SIG-M5 treated with dmso at 0.1 percent for 504 hours (cell line): ENCODE measurements around the gene TRAP1.

Source experiments
- DNase-seq: peaks from one replicate; lab custom pipeline; 2025; ENCODE audit not compliant: unreplicated experiment; lab: John Stamatoyannopoulos, UW

TRAP1 gene

DNA sequence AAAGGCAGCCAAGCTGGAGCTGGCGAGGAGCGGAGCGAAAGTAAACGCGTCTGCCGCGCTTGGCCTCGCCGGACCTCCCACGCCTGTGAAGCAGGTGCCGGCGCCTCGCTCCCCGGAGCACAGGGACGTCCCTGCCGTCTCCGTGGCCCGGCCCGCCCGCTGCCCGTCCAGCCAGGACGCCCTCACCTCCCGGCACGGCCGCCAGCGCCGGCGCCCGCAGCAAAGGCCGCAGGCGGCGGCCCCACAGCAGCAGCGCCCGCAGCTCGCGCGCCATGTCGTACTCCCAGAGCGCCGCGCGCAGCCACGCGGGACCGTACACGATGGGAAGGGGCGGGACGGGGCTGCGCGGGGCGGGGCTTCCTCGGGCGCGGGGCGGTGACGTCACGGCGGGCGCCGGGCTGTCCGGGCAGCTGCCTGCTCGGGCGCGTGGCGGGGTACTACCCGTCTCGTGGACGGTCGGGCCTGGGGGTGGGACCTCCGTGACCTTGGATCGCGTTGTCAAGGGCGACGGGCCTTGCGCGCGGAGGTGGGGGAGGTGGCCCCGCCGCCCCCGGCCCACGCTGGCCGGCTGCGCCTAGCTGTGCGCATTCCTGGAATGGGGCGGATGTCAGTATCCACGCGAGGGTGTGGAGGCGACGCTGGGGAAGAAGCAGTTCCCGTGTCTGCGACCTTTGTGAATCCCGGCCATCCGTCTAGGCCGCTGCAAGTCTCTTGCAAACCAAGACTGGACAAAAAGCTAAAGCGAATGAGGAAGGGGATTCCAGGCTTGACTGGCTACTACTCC lies at the start of gene TRAP1:
Gene TRAP1, minus strand, starts transcription at position 290 of the 784 bp plus-strand sequence. Its CDS starts 16 bp downstream, at position 274.
- DNase-seq: peak; percentile 70

DNA sequence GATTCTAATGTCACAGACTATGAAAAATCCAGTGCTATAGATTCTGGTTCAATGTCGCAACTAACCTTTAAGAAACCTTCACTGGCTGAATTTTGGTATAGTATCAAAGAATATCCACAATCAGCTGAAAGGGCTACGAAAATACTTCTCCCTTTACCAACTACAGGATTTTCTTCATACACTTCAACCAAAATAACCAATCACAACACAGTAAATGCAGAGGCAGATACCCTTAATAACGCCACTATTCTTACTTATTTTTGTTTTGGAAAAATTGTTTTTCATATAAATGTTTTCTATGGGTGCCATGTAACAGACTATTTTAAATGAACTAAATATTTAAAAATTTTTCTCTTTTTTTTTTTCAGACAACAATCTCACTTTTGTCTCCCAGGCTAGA lies 48.9 kb upstream of the TRAP1 start:
- DNase-seq: no peak

DNA sequence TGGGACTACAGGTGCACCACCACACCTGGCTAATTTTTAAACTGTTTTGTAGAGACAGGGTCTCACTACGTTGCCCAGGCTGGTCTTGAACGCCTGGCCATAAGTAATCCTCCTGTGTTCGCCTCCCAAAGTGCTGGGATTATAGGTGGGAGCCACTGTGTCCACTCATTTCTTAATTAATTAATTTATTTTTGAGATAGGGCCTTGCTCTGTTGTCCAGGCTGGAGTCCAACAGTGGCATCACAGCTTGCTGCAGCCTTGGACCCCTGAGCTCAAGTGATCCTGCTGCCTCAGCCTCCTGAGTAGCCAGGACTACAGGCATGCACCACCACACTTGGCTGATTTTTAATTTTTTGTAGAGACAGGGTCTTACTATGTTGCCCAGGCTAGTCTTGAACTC lies 47.1 kb upstream of the TRAP1 start:
- no peak for DNase-seq

- DNase-seq: no peak
These were observed 44.9 kb upstream of the TRAP1 start for GRCh38 chr16:3762107-3762750.

DNA sequence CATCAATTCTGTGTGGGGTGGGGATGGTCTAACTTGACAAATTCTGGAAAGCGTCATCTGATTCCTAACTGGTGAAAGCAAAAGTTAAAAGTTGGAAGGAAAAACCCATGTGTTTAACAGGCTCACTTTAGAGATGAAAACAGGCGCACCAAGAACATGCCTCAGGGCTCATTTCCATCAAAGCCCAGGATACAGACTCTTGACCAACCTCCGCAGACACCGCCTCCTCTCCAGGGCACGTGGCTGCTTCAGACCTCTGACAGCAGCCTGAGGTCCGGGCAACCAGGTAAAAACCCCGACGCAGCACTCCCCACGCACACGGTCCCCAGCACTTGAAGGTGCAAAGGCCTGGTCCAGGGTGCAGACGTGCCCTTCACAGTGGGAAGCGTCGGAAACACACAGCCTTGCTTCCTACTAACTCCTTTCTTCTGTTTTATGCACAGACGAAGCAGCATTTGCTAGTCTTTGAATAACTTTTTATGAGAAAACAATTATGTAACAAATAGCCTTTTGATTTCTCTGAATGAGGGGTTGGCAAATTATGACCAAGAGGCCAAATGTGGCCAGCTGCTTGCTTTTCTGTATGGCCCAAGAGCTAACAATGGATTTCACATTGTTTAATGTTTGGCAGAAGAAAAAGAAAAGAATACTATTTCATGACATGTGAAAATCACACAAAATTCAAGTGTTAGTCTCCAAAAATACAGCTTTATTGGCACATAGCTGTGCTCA lies 44.2 kb upstream of the TRAP1 start:
- DNase-seq: no peak

DNA sequence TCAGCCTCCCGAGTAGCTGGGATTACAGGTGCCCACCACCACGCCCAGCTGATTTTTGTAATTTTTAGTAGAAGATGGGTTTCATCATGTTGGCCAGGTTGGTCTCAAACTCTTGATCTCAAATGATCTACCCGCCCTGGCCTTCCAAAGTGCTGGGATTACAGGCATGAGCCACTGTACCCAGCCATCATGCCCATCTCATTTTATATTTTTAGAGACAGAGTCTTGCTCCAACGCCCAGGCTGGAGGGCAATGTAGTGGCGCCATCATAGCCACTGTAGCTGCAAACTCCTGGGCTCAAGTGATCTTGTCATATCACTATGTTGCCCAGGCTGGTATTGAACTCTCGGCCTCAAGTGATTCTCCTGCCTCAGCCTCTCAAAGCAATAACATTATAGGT lies 43.2 kb upstream of the TRAP1 start:
- DNase-seq: no peak

DNA sequence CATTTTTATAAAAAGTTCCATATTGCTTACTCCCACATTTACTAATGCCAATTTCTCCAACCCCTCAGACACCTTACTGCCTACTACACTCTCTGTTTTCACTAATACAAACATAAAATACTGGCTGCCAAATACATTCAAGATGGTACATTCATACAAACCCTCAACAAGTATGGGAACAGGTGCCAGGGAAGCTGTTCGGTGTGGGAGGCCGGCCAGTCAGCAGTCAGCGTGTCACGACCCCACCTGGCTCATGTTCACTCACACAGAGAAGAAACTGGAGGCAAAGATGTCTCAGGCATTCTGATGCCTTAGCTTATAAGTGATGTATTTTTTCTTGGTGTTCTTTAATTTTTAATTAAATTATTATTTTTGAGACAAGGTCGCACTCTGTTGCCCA lies 42.4 kb upstream of the TRAP1 start:
- DNase-seq: no peak

DNA sequence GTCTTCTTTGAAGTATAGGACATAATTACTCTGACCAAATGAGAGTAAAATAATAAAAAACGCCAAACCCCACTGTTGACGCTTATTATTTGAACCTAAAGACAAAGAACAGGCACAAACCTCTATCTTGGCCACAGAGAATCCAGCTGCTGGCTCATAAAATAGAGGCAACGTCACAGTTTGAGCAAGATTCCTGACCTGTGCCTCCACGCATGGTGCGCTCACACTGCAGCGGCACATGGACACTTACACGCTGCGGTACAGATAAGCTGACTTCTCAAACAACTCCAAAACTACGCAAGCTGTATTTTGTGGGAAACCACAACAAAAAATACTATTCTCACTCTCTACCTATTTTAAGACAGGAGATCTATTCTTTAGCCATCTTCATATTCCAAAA lies 38.8 kb upstream of the TRAP1 start:
- no peak for DNase-seq

GRCh38 chr16:3755249-3755648 lies 37.9 kb upstream of the TRAP1 start:
- no peak for DNase-seq

DNA sequence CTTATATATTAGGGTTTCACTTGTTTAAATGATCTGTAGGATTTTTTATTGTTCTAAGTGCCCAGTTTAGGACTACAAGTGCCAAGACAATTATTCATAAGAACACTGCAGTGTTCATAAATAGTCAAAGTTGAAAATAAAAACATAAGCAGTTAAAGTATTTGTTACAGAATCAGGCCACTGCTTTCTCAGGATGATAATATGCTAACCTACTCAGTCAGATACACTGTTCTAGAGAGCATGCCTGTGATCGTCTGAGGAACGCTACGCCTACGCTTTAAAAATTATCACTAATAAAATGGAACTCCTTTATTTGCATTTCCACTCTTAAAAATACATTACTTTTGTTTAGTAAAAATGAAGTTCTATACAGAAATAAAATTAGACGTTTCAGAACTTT lies 37.4 kb upstream of the TRAP1 start:
- no peak for DNase-seq

GRCh38 chr16:3754081-3754703 lies 36.9 kb upstream of the TRAP1 start:
- no peak for DNase-seq

DNA sequence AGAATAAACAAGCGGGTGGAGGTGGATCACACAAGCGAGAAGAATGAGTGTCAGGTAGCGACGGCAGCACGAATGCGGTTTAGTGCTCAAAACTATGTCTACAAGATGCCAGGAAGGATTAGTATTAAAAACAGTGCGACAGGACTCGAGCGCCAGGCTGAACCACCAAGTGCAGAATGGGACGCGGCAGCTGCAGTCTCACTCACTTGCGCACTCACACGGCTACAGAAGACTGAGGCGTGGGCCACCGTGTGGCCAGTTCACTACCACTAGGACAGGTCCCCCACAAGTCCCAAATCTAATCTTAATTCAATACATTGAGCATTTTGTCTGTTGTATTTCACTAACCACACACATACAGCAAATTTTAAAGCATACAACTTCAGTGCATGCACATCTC lies 35.7 kb upstream of the TRAP1 start:
- DNase-seq: no peak

DNA sequence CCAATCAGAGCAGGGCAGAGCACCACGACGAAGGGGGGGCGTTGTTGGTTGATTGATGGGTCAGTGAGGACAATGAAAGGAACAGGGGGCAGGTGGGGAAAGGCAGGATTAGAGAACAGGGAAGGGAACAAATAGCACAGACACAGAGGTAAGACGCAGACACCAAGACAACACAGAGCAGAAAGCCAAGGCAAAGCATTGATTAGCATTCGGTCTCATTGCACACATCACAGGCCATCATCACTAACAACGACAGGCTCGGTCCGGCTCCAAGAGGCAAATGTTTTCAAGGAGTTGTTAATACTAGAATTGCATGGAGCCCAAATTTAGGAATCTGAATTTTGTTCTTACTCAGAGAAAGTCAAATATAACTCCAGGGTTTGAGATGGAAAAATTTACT lies 34.6 kb upstream of the TRAP1 start:
- DNase-seq: no peak

GRCh38 chr16:3748307-3748706 lies 31.0 kb upstream of the TRAP1 start:
- no peak for DNase-seq

GRCh38 chr16:3745751-3746355 lies 28.5 kb upstream of the TRAP1 start:
- DNase-seq: no peak

- DNase-seq: no peak
These were observed 26.7 kb upstream of the TRAP1 start for GRCh38 chr16:3744018-3744417.

GRCh38 chr16:3740934-3741333 lies 23.6 kb upstream of the TRAP1 start:
- no peak for DNase-seq

- DNase-seq: no peak
These were observed 22.9 kb upstream of the TRAP1 start for GRCh38 chr16:3740186-3740585.

GRCh38 chr16:3739636-3740035 lies 22.3 kb upstream of the TRAP1 start:
- DNase-seq: no peak

DNA sequence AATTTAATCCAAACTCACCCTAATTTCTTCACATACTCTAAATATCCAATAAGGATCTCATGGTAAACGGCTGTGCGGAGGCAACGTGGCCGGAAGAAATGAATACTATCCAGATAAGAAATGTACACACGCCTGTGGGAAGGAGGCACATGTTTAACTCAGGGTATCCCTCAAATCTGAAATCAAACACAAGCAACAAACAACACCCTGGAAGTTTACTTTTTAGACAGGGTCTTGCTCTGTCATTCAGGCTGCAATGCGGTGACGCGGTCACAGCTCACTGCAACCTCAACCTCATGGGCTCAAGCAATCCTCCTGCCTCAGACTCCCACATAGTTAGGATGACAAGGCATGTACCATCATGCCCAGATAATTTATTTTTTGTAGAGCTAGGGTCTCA lies 21.2 kb upstream of the TRAP1 start:
- DNase-seq: no peak

- DNase-seq: no peak
These were observed 20.8 kb upstream of the TRAP1 start for GRCh38 chr16:3738128-3738527.
